Tibial artery (tissue), 4 donors: ENCODE data around the gene CAPN12.
"Not testable (repeated sequence)": the region's sequence is repeated elsewhere in the genome, so short reads cannot be mapped to it uniquely, and the experiment has no call there.

Experiments
- DNase-seq, 2 donors: peaks; one replicate each; pipeline ENCODE4 v3.0.0-alpha.2; 2019
- H3K27ac ChIP-seq, 2 donors: fragments of 200-600 bp; sonication (generic) in 1 of 2; 1 replicate in 1 of 2; 2 replicates in 1 of 2; pipeline ENCODE4 v1.5.1; 2018 to 2019; ENCODE audit warnings: mild to moderate bottlenecking in 1 of 2
- H3K27me3 ChIP-seq, 2 donors: fragments of 200-600 bp; sonication (generic) in 1 of 2; one replicate each; pipeline versions ENCODE4 v1.5.1 to v1.6.0; 2016 to 2019
- H3K36me3 ChIP-seq, 3 donors: fragments of 200-600 bp; sonication (generic) in 2 of 3; one replicate each; pipeline ENCODE4 v1.5.1; 2016 to 2019; ENCODE audit warnings: mild to moderate bottlenecking in 2 of 3
- H3K4me1 ChIP-seq, 4 donors: fragments of 200-600 bp; sonication (generic) in 2 of 4; 1 replicate in 3 of 4; 2 replicates in 1 of 4; pipeline ENCODE4 v1.5.1; 2016 to 2019
- H3K4me3 ChIP-seq, 2 donors: fragments of 200-600 bp; sonication (generic) in 1 of 2; 1 replicate in 1 of 2; 2 replicates in 1 of 2; pipeline ENCODE4 v1.5.1; 2018 to 2019; ENCODE audit warnings: mild to moderate bottlenecking in 2 of 2
- H3K9me3 ChIP-seq, 3 donors: fragments of 200-600 bp; sonication (generic) in 1 of 3; one replicate each; pipeline ENCODE4 v1.5.1; 2016 to 2019
- intact Hi-C: fragments of 100-400 bp; cut with DNase I; formaldehyde crosslinking; loops from one replicate; pipeline ENCODE4 v1.15.0; 2023; ENCODE audit warnings: low total_unique reads
- TF ChIP-seq, protein P1 (sequence below), 2 experiments: fragments of 200-600 bp in 1 of 2; fragments of 450-650 bp in 1 of 2; IDR thresholded peaks; one replicate each; pipeline ENCODE4 v1.5.1; 2017 to 2019; ENCODE audit warnings: antibody characterized with exemption in 2 of 2, mild to moderate bottlenecking in 1 of 2, moderate library complexity in 1 of 2

CAPN12 gene

DNA sequence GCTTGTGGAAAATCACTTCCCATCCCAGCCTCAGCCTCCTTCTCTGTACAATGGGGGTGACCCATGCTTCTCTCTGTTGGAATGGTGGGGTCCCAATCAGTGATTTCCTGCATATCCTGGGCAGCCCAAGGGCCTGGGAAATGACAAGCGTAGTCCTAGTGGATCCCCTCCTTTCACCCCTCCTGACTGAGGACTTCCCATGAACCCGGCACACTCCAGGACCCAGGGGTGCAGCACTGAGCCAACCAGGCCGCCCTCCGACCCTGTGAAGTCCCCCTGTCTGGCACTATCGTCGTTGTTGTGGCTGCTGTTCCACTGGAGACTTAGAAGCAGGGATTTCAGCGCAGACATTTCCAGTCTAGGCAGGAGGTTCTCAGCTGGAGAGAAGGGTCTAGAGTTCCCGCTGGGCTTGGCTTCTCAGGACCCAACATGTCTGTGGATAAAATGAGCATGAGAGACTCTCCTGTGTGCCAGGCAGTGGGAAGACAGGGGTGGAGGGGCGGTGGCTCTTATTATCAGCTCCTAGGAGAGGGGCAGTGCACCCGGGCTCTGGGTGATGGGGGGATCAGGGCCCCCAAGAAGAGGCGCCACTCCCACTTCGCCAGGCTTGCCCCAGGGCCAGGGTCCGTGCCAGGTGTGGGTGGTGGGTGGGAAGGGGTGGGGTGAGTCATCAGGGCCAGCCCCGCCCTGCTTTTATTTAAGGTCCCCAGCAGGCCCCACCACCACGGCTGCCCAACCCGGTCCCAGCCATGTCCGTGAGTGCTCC is 44.4 kb upstream of the CAPN12 start, which contains the start of gene LGALS7B:
Gene LGALS7B (plus strand): TSS at position 723 of the 766 bp plus-strand sequence. CDS start 27 bp downstream, at position 750.
- TF ChIP-seq, protein P1, sequence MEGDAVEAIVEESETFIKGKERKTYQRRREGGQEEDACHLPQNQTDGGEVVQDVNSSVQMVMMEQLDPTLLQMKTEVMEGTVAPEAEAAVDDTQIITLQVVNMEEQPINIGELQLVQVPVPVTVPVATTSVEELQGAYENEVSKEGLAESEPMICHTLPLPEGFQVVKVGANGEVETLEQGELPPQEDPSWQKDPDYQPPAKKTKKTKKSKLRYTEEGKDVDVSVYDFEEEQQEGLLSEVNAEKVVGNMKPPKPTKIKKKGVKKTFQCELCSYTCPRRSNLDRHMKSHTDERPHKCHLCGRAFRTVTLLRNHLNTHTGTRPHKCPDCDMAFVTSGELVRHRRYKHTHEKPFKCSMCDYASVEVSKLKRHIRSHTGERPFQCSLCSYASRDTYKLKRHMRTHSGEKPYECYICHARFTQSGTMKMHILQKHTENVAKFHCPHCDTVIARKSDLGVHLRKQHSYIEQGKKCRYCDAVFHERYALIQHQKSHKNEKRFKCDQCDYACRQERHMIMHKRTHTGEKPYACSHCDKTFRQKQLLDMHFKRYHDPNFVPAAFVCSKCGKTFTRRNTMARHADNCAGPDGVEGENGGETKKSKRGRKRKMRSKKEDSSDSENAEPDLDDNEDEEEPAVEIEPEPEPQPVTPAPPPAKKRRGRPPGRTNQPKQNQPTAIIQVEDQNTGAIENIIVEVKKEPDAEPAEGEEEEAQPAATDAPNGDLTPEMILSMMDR (IDR thresholded peaks at IDR 0.05), result no peak
- no peak for DNase-seq
- H3K36me3 ChIP-seq, result no peaks in the 10 kb centered on the region
- peaks cover 0 to 7% (median 0%) of the 10 kb centered on the region in 4 donors for H3K4me1 ChIP-seq
- no peaks in the 10 kb centered on the region for H3K9me3 ChIP-seq
- H3K4me3 ChIP-seq, result no peak within 1 kb of the TSS
- no peak within 1 kb of the TSS for H3K27ac ChIP-seq
- no peaks in the 10 kb centered on the region for H3K27me3 ChIP-seq
- intact Hi-C loops, result no loop called here

DNA sequence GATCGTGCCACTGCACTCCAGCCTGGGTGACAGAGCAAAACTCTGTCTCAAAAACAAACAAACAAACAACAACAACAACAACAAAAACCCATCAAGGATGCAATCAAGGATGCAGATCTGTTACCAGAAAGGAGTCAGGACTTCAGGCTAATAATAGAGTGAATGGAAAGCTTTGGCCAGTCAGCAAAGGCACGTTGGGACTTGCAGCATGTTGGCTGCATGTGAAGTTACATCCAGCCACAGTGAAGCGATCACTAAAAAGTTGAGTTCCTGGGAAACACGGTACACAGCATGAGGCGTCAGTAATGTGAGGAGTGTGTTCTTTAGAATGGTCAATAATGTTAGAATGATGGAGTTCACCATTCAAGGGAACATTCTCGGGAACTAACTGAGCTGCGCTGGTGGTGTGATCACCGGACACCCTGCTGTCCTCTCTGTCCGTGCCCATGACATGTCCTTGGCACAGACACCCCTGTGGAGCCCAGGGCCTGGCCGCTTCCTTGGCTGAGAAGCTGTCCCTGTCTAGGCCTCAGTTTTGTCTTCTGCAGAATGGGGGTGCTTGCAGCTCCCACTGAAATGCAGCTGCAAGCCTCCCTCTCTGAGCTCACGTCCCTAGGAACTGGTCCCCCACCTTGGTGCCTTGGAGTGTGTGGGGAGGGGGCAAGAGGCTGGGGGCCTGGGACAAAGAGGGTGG is 42.4 kb upstream of the CAPN12 start:
- no peak overlapping the region for H3K4me3 ChIP-seq
- H3K4me1 ChIP-seq, result no peaks in the 10 kb centered on the region
- intact Hi-C loops, result no loop called here
- DNase-seq, result no peak
- TF ChIP-seq, protein P1 (IDR thresholded peaks at IDR 0.05), result no peak
- peaks cover 0 to 5% of the 10 kb centered on the region in 2 donors for H3K27me3 ChIP-seq
- no peaks in the 10 kb centered on the region for H3K9me3 ChIP-seq
- H3K36me3 ChIP-seq, result no peaks in the 10 kb centered on the region
- no peak overlapping the region for H3K27ac ChIP-seq

DNA sequence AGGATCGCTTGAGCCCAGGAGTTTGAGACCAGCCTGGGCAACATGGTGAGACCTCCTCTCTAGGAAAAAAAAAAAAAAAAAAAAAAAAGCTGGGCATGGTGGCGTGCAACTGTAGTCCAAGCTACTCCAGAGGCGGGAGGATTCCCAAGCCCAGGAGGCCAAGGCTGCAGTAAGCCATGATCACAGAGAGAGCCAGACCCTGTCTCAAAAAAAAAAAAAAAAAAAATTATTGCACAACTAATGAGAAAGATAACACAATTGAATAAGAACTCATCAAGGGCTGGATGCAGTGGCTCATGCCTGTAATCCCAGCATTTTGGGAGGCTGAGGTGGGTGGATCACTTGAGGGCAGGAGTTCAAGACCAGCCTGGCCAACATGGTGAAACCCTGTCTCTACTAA is 41.8 kb upstream of the CAPN12 start:
- H3K4me1 ChIP-seq, H3K9me3 ChIP-seq, H3K27me3 ChIP-seq, intact Hi-C loops, H3K36me3 ChIP-seq, DNase-seq, H3K27ac ChIP-seq, H3K4me3 ChIP-seq: not testable (repeated sequence)

DNA sequence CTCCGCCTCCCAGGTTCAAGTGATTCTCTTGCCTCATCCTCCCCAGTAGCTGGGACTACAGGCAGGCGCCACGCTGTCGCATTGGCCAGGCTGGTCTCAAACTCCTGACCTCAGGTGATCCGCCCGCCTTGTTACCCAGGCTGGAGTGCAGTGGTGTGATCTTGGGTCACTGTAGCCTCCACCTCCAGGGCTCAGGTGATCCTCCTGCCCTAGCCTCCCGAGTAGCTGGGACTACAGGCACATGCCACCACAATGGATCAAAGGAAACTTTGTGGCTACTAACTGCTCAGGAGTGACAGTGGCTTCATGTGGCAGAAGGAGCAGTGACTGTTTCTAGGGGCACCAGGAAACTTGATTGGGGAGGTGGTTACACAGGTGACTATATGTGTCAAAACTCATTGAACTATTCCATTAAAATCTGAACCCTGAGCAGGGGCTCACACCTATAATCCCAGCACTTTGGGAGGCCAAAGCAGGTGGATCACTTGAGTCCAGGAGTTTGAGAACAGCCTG is 41.0 kb upstream of the CAPN12 start:
- no peaks in the 10 kb centered on the region for H3K36me3 ChIP-seq
- H3K27me3 ChIP-seq, result peaks cover 0 to 11% of the 10 kb centered on the region in 2 donors
- no peak overlapping the region for H3K27ac ChIP-seq
- no peaks in the 10 kb centered on the region for H3K9me3 ChIP-seq
- intact Hi-C loops, result no loop called here
- DNase-seq, result no peak
- H3K4me3 ChIP-seq, result no peak overlapping the region
- TF ChIP-seq, protein P1 (IDR thresholded peaks at IDR 0.05), result no peak
- H3K4me1 ChIP-seq, result no peaks in the 10 kb centered on the region

DNA sequence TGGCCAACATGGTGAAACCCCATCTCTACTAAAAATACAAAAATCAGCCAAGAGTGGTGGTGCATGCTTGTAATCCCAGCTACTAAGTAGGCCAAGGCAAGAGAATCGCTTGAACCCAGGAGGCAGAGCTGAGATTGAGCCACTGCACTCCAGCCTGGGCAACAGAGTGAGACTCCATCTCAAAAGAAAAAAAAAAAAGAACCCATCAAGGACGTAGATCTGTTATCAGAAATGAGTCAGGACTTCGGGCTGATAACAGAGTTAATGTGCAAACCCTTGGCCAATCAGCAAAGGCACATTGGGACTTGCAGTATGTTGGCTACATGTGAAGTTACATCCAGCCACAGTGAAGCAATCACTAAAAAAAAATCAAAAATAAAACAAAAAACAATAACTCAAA is 40.0 kb upstream of the CAPN12 start:
- H3K4me1 ChIP-seq, result no peaks in the 10 kb centered on the region
- H3K9me3 ChIP-seq, result no peaks in the 10 kb centered on the region
- no peak overlapping the region for H3K4me3 ChIP-seq
- no peak overlapping the region for H3K27ac ChIP-seq
- H3K36me3 ChIP-seq, result no peaks in the 10 kb centered on the region
- intact Hi-C loops, result no loop called here
- DNase-seq, result no peak
- TF ChIP-seq, protein P1 (IDR thresholded peaks at IDR 0.05), result no peak
- peaks cover 0 to 13% of the 10 kb centered on the region in 2 donors for H3K27me3 ChIP-seq

DNA sequence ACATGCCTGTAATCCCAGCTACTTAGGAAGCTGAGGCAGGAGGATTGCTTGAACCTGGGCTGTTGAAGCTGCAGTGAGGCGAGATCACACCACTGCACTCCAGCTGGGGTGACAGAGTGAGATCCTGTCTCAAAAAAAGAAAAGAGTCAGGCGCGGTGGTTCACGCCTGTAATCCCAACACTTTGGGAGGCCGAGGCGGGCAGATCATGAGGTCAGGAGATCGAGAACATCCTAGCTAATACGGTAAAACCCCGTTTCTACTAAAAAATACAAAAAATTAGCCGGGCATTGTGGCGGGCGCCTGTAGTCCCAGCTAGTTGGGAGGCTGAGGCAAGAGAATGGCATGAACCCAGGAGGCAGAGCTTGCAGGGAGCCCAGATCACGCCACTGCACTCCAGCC is 37.9 kb upstream of the CAPN12 start:
- H3K27ac ChIP-seq, intact Hi-C loops, DNase-seq, H3K4me3 ChIP-seq, H3K4me1 ChIP-seq, H3K36me3 ChIP-seq, H3K9me3 ChIP-seq: not testable (repeated sequence)
- peaks cover 0 to 17% of the 10 kb centered on the region in 2 donors for H3K27me3 ChIP-seq
